ENCODE data around the gene ZNF350.

DNA sequence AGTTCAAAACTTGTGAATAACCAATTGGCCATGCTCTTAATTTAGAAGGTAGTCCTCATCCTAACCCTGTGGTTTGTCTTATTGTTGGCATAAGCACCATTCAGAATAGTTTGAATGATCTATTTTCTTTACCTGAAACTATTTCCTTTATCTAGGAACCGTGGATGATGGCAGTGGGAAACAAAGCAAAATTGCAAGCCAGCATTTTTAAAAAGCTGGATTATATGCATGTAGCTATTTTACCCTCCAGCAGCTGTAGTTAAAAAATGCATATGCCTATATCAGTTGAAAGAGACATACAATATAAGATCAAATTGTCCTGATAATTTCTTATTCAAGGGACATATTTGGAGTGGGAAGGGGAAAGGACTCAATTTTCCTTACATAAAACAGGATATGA lies 40.0 kb downstream of the ZNF350 start:
- TF ChIP-seq, protein P1, sequence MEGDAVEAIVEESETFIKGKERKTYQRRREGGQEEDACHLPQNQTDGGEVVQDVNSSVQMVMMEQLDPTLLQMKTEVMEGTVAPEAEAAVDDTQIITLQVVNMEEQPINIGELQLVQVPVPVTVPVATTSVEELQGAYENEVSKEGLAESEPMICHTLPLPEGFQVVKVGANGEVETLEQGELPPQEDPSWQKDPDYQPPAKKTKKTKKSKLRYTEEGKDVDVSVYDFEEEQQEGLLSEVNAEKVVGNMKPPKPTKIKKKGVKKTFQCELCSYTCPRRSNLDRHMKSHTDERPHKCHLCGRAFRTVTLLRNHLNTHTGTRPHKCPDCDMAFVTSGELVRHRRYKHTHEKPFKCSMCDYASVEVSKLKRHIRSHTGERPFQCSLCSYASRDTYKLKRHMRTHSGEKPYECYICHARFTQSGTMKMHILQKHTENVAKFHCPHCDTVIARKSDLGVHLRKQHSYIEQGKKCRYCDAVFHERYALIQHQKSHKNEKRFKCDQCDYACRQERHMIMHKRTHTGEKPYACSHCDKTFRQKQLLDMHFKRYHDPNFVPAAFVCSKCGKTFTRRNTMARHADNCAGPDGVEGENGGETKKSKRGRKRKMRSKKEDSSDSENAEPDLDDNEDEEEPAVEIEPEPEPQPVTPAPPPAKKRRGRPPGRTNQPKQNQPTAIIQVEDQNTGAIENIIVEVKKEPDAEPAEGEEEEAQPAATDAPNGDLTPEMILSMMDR (IDR thresholded peaks at IDR 0.05): no peak
- TF ChIP-seq POLR2A (IDR thresholded peaks at IDR 0.05) (no peak), EP300 (IDR thresholded peaks at IDR 0.05) (no peak)
